ENCODE measurements around the gene CEP72. TPM values are rescaled to one million over a fixed set of nuclear protein-coding genes. Genes with fewer than 3 reads are reported as not detected.
A peak's percentile ranks its signal among the peaks of the same experiment; 100 is the strongest.

The CEP72 gene
- total RNA-seq, 2 donors from 2014 or later: 35.6 to 36.5 TPM

DNA sequence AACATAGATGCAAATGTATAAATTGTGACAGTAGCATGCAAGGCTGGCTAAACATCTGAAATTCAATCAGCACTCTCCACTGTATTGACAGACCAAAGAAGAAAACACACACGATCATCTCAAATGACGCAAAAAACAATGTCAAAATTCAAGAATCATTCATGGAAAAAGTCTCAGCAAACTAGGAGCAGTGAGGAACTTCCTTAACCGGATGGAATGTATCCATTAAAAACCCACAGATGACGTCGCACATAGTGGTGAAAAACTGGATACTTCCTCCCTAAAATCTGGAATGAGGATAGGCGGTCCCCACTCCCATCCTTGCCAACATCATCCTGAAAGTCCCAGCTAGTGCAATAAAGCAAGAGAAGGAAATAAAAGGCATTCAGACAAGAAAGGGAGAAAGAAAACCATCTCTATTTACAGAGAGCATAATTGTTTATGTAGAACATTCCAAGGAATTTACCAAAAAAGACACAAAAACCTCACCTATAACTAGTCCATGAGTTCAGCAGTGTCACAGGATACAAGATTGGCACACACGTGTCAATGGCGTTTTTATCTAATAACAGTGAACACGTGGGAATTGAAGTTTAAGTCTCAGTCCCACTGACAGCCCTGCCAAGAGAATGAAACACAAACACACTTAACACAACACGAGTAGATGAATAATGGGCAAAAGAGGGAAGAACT, 14.1 kb upstream of the CEP72 start:
- no peaks in the 10 kb centered on the region for H3K36me3 ChIP-seq (ENCODE audit: control insufficient read depth, insufficient read depth, low read length)
- H3K9me3 ChIP-seq (ENCODE audit: control insufficient read depth, low read length): no peaks in the 10 kb centered on the region
- no peak overlapping the region for H3K9ac ChIP-seq (ENCODE audit: extremely low read depth, low read length, poor library complexity, severe bottlenecking)
- no peak overlapping the region for H3K4me3 ChIP-seq (ENCODE audit: low read length)
- WGBS, 2 experiments (ENCODE audit: insufficient coverage in 1 of 2, insufficient read length in 1 of 2): 69 to 74% methylated on average over 8 to 10 of the region's 10 CpGs
- Mint-ChIP-seq H3K4me1 (peaks cover 4% of the 10 kb centered on the region), H3K27me3 (ENCODE audit: insufficient read depth) (peaks cover 52% of the 10 kb centered on the region), H3K36me3 (ENCODE audit: low read depth) (no peaks in the 10 kb centered on the region), H3K4me3 (no peak overlapping the region), H3K27ac (no peak overlapping the region), H3K9me3 (no peaks in the 10 kb centered on the region)
- DNase-seq: no peak
- H3K4me1 ChIP-seq (ENCODE audit: control insufficient read depth, insufficient read depth, low read length): no peaks in the 10 kb centered on the region
- H3K27me3 ChIP-seq (ENCODE audit: control insufficient read depth, insufficient read depth, low read length, poor library complexity, severe bottlenecking): peaks cover 51% of the 10 kb centered on the region
- TF ChIP-seq, protein P1, sequence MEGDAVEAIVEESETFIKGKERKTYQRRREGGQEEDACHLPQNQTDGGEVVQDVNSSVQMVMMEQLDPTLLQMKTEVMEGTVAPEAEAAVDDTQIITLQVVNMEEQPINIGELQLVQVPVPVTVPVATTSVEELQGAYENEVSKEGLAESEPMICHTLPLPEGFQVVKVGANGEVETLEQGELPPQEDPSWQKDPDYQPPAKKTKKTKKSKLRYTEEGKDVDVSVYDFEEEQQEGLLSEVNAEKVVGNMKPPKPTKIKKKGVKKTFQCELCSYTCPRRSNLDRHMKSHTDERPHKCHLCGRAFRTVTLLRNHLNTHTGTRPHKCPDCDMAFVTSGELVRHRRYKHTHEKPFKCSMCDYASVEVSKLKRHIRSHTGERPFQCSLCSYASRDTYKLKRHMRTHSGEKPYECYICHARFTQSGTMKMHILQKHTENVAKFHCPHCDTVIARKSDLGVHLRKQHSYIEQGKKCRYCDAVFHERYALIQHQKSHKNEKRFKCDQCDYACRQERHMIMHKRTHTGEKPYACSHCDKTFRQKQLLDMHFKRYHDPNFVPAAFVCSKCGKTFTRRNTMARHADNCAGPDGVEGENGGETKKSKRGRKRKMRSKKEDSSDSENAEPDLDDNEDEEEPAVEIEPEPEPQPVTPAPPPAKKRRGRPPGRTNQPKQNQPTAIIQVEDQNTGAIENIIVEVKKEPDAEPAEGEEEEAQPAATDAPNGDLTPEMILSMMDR (conservative IDR thresholded peaks at IDR 0.05): no peak
- H3K27ac ChIP-seq (ENCODE audit: low read depth, low read length): no peak overlapping the region

DNA sequence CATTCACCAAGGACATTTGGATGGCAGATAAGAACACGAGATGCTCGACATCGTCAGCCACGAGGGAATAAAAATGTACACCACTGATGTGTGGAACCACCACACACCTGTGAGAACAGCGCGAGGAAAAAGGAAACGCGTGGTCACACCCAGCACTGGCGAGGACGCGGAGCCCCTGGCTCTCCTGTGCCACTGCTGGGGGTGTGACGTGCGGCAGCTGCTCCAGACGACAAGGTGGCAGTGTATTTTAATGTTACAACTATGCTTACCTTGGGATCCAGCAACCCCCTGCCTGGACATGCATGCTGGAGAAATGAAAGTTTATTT, 13.6 kb upstream of the CEP72 start:
- H3K27me3 Mint-ChIP-seq (ENCODE audit: insufficient read depth): peaks cover 49% of the 10 kb centered on the region
- no peaks in the 10 kb centered on the region for H3K4me1 ChIP-seq (ENCODE audit: control insufficient read depth, insufficient read depth, low read length)

DNA sequence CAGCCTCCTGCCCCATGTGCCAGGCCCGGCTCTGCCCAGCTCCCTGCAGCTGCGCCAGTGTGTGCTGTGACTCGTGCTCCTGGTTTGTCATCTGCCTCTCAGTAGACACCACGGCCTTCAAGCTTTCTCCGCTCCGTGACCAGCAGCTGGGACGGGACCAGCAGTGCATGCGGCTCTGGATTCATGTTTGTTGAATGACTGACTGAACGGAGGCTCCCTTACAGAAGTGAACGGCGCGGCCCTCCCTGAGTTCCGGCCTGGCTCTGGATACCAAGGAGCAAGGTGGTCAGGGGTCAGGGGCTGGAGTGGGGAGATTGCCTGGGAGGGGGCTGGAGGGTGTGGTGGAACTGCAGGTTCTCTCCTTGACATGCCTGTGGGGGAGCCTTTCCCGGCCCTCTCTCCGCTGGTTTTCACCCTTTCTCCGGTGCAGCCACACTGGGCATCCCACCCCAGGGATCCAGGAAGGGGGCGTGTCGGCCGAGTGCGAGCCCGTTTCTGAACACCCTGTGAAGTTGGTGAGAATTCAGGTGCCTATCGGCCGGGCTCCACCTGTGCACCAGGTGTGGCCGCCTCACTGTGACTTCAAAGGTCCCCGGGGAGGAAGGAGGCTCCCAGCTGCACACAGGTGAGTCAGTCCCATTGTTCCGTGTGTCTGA, 11.1 kb upstream of the CEP72 start:
- Mint-ChIP-seq H3K27ac (no peak overlapping the region), H3K4me1 (no peaks in the 10 kb centered on the region), H3K36me3 (ENCODE audit: low read depth) (no peaks in the 10 kb centered on the region), H3K9me3 (no peaks in the 10 kb centered on the region), H3K27me3 (ENCODE audit: insufficient read depth) (peaks cover 31% of the 10 kb centered on the region), H3K4me3 (no peak overlapping the region)
- Histone ChIP-seq H3K36me3 (ENCODE audit: control insufficient read depth, insufficient read depth, low read length) (no peaks in the 10 kb centered on the region), H3K4me1 (ENCODE audit: control insufficient read depth, insufficient read depth, low read length) (no peaks in the 10 kb centered on the region), H3K9me3 (ENCODE audit: control insufficient read depth, low read length) (no peaks in the 10 kb centered on the region), H3K9ac (ENCODE audit: extremely low read depth, low read length, poor library complexity, severe bottlenecking) (no peak overlapping the region), H3K27me3 (ENCODE audit: control insufficient read depth, insufficient read depth, low read length, poor library complexity, severe bottlenecking) (peaks cover 34% of the 10 kb centered on the region), H3K27ac (ENCODE audit: low read depth, low read length) (no peak overlapping the region), H3K4me3 (ENCODE audit: low read length) (no peak overlapping the region)
- 77 to 89% methylated on average over 16 to 26 of the region's 26 CpGs for WGBS, 2 experiments (ENCODE audit: insufficient coverage in 1 of 2, insufficient read length in 1 of 2)
- peak; percentile 20 for DNase-seq
- TF ChIP-seq, protein P1 (conservative IDR thresholded peaks at IDR 0.05): no peak

More for the DNA sequence above, 13.6 kb upstream of the CEP72 start:
- H3K4me3 Mint-ChIP-seq: no peak overlapping the region
- H3K27me3 ChIP-seq (ENCODE audit: control insufficient read depth, insufficient read depth, low read length, poor library complexity, severe bottlenecking): peaks cover 51% of the 10 kb centered on the region
- no peaks in the 10 kb centered on the region for H3K9me3 Mint-ChIP-seq
- H3K27ac Mint-ChIP-seq: no peak overlapping the region
- H3K4me3 ChIP-seq (ENCODE audit: low read length): no peak overlapping the region
- no peaks in the 10 kb centered on the region for H3K36me3 ChIP-seq (ENCODE audit: control insufficient read depth, insufficient read depth, low read length)
- DNase-seq: peak; percentile 30
- TF ChIP-seq, protein P1 (conservative IDR thresholded peaks at IDR 0.05): no peak
- H3K4me1 Mint-ChIP-seq: peaks cover 4% of the 10 kb centered on the region
- H3K27ac ChIP-seq (ENCODE audit: low read depth, low read length): no peak overlapping the region
- H3K9ac ChIP-seq (ENCODE audit: extremely low read depth, low read length, poor library complexity, severe bottlenecking): no peak overlapping the region
- no peaks in the 10 kb centered on the region for H3K36me3 Mint-ChIP-seq (ENCODE audit: low read depth)
- H3K9me3 ChIP-seq (ENCODE audit: control insufficient read depth, low read length): no peaks in the 10 kb centered on the region
- WGBS, 2 experiments (ENCODE audit: insufficient coverage in 1 of 2, insufficient read length in 1 of 2): 83 to 85% methylated on average over 14 of the region's 14 CpGs

Data from endodermal cell (in vitro differentiated cells).